K562 (cell line): ENCODE data around the gene PHF21B. TPM values are rescaled to one million over a fixed set of nuclear protein-coding genes. Genes with fewer than 3 reads are reported as not detected.

ENCODE experiments used
- ATAC-seq: fragments of 200-7000 bp; cut with Tn5 transposase; 3 replicates; pipeline ENCODE4 v1.9.1; 2020; ENCODE audit warnings: moderate library complexity
- BruUV-seq: library from RNA; stranded (reverse); fragments of 400-500 nt; replicated peaks from 2 replicates; lab custom pipeline; 2021; lab: Mats Ljungman, UMichigan
- CTCF ChIA-PET: fragments of 300-600 bp; formaldehyde crosslinking; extraction: SDS; loops from one replicate; lab custom pipeline; 2021; ENCODE audit warnings: low intra/inter-chr PET ratio; lab: Yijun Ruan, JAX
- POLR2A ChIA-PET: fragments of 300-600, 350-650 bp; sonication (Branson Sonifier 250); formaldehyde crosslinking; extraction: SDS; loops from one replicate; lab custom pipeline; 2021; ENCODE audit warnings: antibody characterized with exemption, inconsistent platforms; lab: Yijun Ruan, JAX
- DNase-seq, 4 experiments: peaks; one replicate each; pipeline versions ENCODE4 v3.0.0 to v3.0.0-alpha.2; 2011 to 2018; ENCODE audit warnings: low spot score in 3 of 4, mixed read lengths in 3 of 4; ENCODE audit errors: extremely low read depth in 1 of 4
- FAIRE-seq: peaks from 2 replicates; lab custom pipeline; 2011; peaks lifted over from hg19 to GRCh38; lab: Jason Lieb, UNC
- H2AFZ ChIP-seq: 2 replicates; pipeline ENCODE4 v1.6.0; 2011; ENCODE audit warnings: low read depth, low read length, control low read depth, inconsistent platforms
- H3K27ac ChIP-seq: fragments of 200-600 bp; 3 replicates; pipeline ENCODE4 v1.8.0; 2011; ENCODE audit warnings: low read depth, mild to moderate bottlenecking, control low read depth, inconsistent platforms, low read length, moderate library complexity, mixed read lengths; ENCODE audit errors: extremely low read depth
- H3K27me3 ChIP-seq, 2 experiments: fragments of 300-600 bp in 1 of 2; 2 replicates in 1 of 2; 3 replicates in 1 of 2; pipeline versions ENCODE4 v1.6.0 to v1.8.0; 2011; ENCODE audit warnings: inconsistent platforms in 2 of 2, low read length in 2 of 2, mild to moderate bottlenecking in 1 of 2, mixed read lengths in 1 of 2, moderate library complexity in 1 of 2; ENCODE audit not compliant: control insufficient read depth in 2 of 2, insufficient read depth in 2 of 2
- H3K36me3 ChIP-seq: fragments of 300-600 bp; 3 replicates; pipeline ENCODE4 v1.8.0; 2011; ENCODE audit warnings: mild to moderate bottlenecking, low read length, inconsistent platforms; ENCODE audit not compliant: control insufficient read depth, insufficient read depth
- H3K4me1 ChIP-seq, 2 experiments: fragments of 200-600 bp in 1 of 2; replicated peaks in 1 of 2; 2 replicates in 1 of 2; 3 replicates in 1 of 2; pipeline versions ENCODE4 v1.5.1 to v1.8.0; 2011; ENCODE audit warnings: inconsistent platforms in 2 of 2, low read length in 2 of 2, mild to moderate bottlenecking in 1 of 2, mixed read lengths in 1 of 2, moderate library complexity in 1 of 2; ENCODE audit not compliant: control insufficient read depth in 2 of 2, insufficient read depth in 2 of 2
- H3K4me2 ChIP-seq: 2 replicates; pipeline ENCODE4 v1.6.1; 2011; ENCODE audit warnings: low read length, control low read depth, inconsistent platforms, mixed read lengths; ENCODE audit not compliant: insufficient read depth
- H3K4me3 ChIP-seq: fragments of 200-600 bp; sonication (generic), shearing (Covaris generic); 2 replicates; pipeline ENCODE4 v1.5.1; 2016; ENCODE audit warnings: control low read depth, inconsistent platforms
- H3K79me2 ChIP-seq: fragments of 200-600 bp; 3 replicates; pipeline ENCODE4 v1.8.0; 2011; ENCODE audit warnings: low read length, inconsistent platforms; ENCODE audit not compliant: control insufficient read depth, insufficient read depth
- H3K9ac ChIP-seq, 2 experiments: 2 replicates each; pipeline versions ENCODE4 v1.6.0 to v1.6.1; 2011; ENCODE audit warnings: low read depth in 2 of 2, low read length in 2 of 2, control low read depth in 1 of 2, inconsistent platforms in 1 of 2, mild to moderate bottlenecking in 1 of 2, mixed read lengths in 1 of 2; ENCODE audit not compliant: insufficient read depth in 1 of 2
- H3K9me1 ChIP-seq: one replicate; pipeline ENCODE4 v1.6.0; 2011; ENCODE audit warnings: inconsistent platforms, mild to moderate bottlenecking, low read length, moderate library complexity; ENCODE audit not compliant: control insufficient read depth, insufficient read depth
- H3K9me3 ChIP-seq: replicated peaks from 2 replicates; pipeline ENCODE4 v1.5.1; 2011; ENCODE audit warnings: low read depth, low read length, inconsistent platforms; ENCODE audit not compliant: control insufficient read depth, insufficient read depth
- H4K20me1 ChIP-seq: replicated peaks from 2 replicates; pipeline ENCODE4 v1.6.1; 2011; ENCODE audit warnings: low read length, inconsistent platforms, mixed read lengths; ENCODE audit not compliant: control insufficient read depth, insufficient read depth
- BACH1 ChIP-seq: fragments of 200-800 bp; sonication (Bioruptor generic); IDR thresholded peaks from 2 replicates; pipeline ENCODE4 v1.6.1; 2016; ENCODE audit warnings: missing genetic modification characterization, missing compliant biosample characterization
- CSDE1 ChIP-seq, 2 experiments: fragments of 450-650 bp; IDR thresholded peaks; 2 replicates each; pipeline ENCODE4 v1.6.1; 2016; ENCODE audit warnings: mild to moderate bottlenecking in 1 of 2
- JUND ChIP-seq, 2 experiments: IDR thresholded peaks; 2 replicates in 1 of 2; 3 replicates in 1 of 2; pipeline ENCODE4 v1.6.1; 2011; ENCODE audit warnings: borderline replicate concordance in 2 of 2, low read depth in 2 of 2, low read length in 2 of 2, improper control_type of control experiment in 1 of 2, missing biosample characterization in 1 of 2, missing genetic modification characterization in 1 of 2, missing genetic modification reagents in 1 of 2
- PHF20 ChIP-seq: fragments of 450-650 bp; IDR thresholded peaks from 2 replicates; pipeline ENCODE4 v1.6.1; 2018; ENCODE audit not compliant: partially characterized antibody
- POLR3A ChIP-seq: IDR thresholded peaks from 2 replicates; pipeline ENCODE4 v1.6.1; 2011; ENCODE audit warnings: borderline replicate concordance, mild to moderate bottlenecking, moderate library complexity; ENCODE audit not compliant: insufficient read length, insufficient read depth; ENCODE audit errors: extremely low read depth
- SMC3 ChIP-seq: conservative IDR thresholded peaks from 2 replicates; pipeline ENCODE4 v1.6.1; 2011; ENCODE audit warnings: low read depth, low read length, improper control_type of control experiment; ENCODE audit not compliant: insufficient read depth
- TAF9B ChIP-seq: fragments of 450-650 bp; IDR thresholded peaks from 2 replicates; pipeline ENCODE4 v1.6.1; 2018; ENCODE audit warnings: mild to moderate bottlenecking; ENCODE audit not compliant: partially characterized antibody
- XRCC4 ChIP-seq: IDR thresholded peaks from one replicate; pipeline ENCODE4 v1.6.1; 2011; ENCODE audit not compliant: insufficient read depth, insufficient read length; ENCODE audit errors: extremely low read depth
- ZNF766 ChIP-seq: fragments of 200-800 bp; sonication (Bioruptor generic); conservative IDR thresholded peaks from 2 replicates; pipeline ENCODE4 v1.6.1; 2016; ENCODE audit warnings: missing genetic modification characterization, missing compliant biosample characterization
- WGBS: fragments of 100-300 bp; shearing (Covaris generic); methylation state at CpG from one replicate; pipeline ENCODE4 v1.1.6; 2016; ENCODE audit warnings: low coverage, mixed read lengths; ENCODE audit not compliant: insufficient coverage; ENCODE audit errors: missing lambda C conversion rate; 5-methylcytosine and 5-hydroxymethylcytosine counted together
- in situ Hi-C: fragments of 300-500 bp; cut with MboI; formaldehyde crosslinking; loops from 4 replicates; pipeline ENCODE4 v1.15.0; 2018; ENCODE audit warnings: inconsistent platforms, mixed read lengths
- intact Hi-C: fragments of 100-400 bp; cut with micrococcal nuclease; formaldehyde crosslinking; loops from 2 replicates; pipeline ENCODE4 v1.14.2; 2022
- polyA plus RNA-seq, 8 experiments: library from polyadenylated mRNA; depleted of rRNA in 4 of 8; stranded (reverse) in 5 of 8; unstranded in 3 of 8; fragments of >200 nt; fragmentation: Nextera tagmentation in 2 of 8; fragmentation: Illumina TruSeq in 1 of 8; extraction: Ambion mirVana in 2 of 8; extraction: Trizol in 1 of 8; gene quantifications; 2 replicates each; pipeline versions ENCODE4 v1.2.1 to v1.2.3, GENCODE V29; 2011 to 2014; ENCODE audit warnings: inconsistent platforms in 1 of 8, missing spikeins in 1 of 8
- total RNA-seq, 7 experiments: library from RNA; depleted of rRNA in 6 of 7; stranded (reverse); fragments of >200 nt in 6 of 7; fragmentation: Illumina TruSeq in 2 of 7; extraction: Trizol in 2 of 7; gene quantifications; 2 replicates each; pipeline versions ENCODE4 v1.2.1 to v1.2.3, GENCODE V29; 2011 to 2021; ENCODE audit warnings: low replicate concordance in 1 of 7
- TF ChIP-seq, protein P1 (sequence below): fragments of 250-450 bp; sonication (Bioruptor Pico); IDR thresholded peaks from 2 replicates; pipeline ENCODE4 v1.8.0; 2022; ENCODE audit warnings: inconsistent platforms, mild to moderate bottlenecking, moderate library complexity, borderline replicate concordance
- TF ChIP-seq, protein P2 (sequence below): fragments of 250-450 bp; sonication (Bioruptor Pico); IDR thresholded peaks from 2 replicates; pipeline ENCODE4 v1.8.0; 2021; ENCODE audit warnings: moderate library complexity, mild to moderate bottlenecking, inconsistent platforms
- TF ChIP-seq, protein P3 (sequence below), 2 experiments: IDR thresholded peaks in 1 of 2; conservative IDR thresholded peaks in 1 of 2; 2 replicates each; pipeline ENCODE4 v1.6.1; 2016; ENCODE audit warnings: low read depth in 2 of 2, mild to moderate bottlenecking in 1 of 2, missing compliant biosample characterization in 1 of 2, missing genetic modification characterization in 1 of 2, moderate library complexity in 1 of 2
- TF ChIP-seq, protein P4 (sequence below), 2 experiments: fragments of 450-650 bp in 1 of 2; sonication (generic) in 1 of 2; formaldehyde crosslinking in 1 of 2; IDR thresholded peaks in 1 of 2; conservative IDR thresholded peaks in 1 of 2; 2 replicates each; pipeline versions ENCODE4 v1.6.1 to v1.8.1; 2016 to 2023; ENCODE audit warnings: mild to moderate bottlenecking in 2 of 2, moderate library complexity in 2 of 2, inconsistent platforms in 1 of 2, missing genetic modification reagents in 1 of 2

PHF21B gene
- total and polyA plus RNA-seq, 9 of the 15 experiments (the other 6 are each of a cell fraction or from before 2014, with no cell fraction given) = 0.04 TPM; not detected in 8

GRCh38 chr22:44929359-44930015 lies 80.3 kb downstream of the PHF21B start:
- no peaks in the 10 kb centered on the region for H3K9me3 ChIP-seq
- FAIRE-seq (no peak), DNase-seq (no peak), ATAC-seq (no peak)
- H3K27ac ChIP-seq = no peak overlapping the region
- no TSS peak for BruUV-seq
- H2AFZ ChIP-seq = no peak overlapping the region
- intact Hi-C loops = no loop called here
- ChIA-PET POLR2A (no interaction called here), CTCF (no interaction called here)
- H3K36me3 ChIP-seq = no peaks in the 10 kb centered on the region
- no peak overlapping the region for H3K9ac ChIP-seq
- no peaks in the 10 kb centered on the region for H3K9me1 ChIP-seq
- H3K4me3 ChIP-seq = no peak overlapping the region
- no peaks in the 10 kb centered on the region for H3K79me2 ChIP-seq
- H3K27me3 ChIP-seq = peaks cover 10 to 76% of the 10 kb centered on the region in 2 experiments; a peak in 4 of 5 replicates
- in situ Hi-C loops = no loop called here
- H4K20me1 ChIP-seq = no peaks in the 10 kb centered on the region; the same call in 1 of the 2 replicates
- WGBS = 3% methylated on average over 13 of the region's 18 CpGs
- H3K4me1 ChIP-seq = no peaks in the 10 kb centered on the region
- H3K4me2 ChIP-seq = no peak overlapping the region
- no peak for TF ChIP-seq JUND (IDR thresholded peaks at IDR 0.05; ENCODE audit: borderline replicate concordance, low read depth, low read length)
- TF ChIP-seq JUND (tag; IDR thresholded peaks at IDR 0.05; ENCODE audit: borderline replicate concordance, low read depth, low read length) = no peak
- TF ChIP-seq PHF20 = no peak
- TF ChIP-seq, protein P1, sequence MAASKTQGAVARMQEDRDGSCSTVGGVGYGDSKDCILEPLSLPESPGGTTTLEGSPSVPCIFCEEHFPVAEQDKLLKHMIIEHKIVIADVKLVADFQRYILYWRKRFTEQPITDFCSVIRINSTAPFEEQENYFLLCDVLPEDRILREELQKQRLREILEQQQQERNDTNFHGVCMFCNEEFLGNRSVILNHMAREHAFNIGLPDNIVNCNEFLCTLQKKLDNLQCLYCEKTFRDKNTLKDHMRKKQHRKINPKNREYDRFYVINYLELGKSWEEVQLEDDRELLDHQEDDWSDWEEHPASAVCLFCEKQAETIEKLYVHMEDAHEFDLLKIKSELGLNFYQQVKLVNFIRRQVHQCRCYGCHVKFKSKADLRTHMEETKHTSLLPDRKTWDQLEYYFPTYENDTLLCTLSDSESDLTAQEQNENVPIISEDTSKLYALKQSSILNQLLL (CRISPR knock-in tag) = no peak
- TF ChIP-seq BACH1 (tag) = no peak
- no peak for TF ChIP-seq CSDE1 (IDR thresholded peaks at IDR 0.05)
- TF ChIP-seq TAF9B = no peak
- TF ChIP-seq, protein P2, sequence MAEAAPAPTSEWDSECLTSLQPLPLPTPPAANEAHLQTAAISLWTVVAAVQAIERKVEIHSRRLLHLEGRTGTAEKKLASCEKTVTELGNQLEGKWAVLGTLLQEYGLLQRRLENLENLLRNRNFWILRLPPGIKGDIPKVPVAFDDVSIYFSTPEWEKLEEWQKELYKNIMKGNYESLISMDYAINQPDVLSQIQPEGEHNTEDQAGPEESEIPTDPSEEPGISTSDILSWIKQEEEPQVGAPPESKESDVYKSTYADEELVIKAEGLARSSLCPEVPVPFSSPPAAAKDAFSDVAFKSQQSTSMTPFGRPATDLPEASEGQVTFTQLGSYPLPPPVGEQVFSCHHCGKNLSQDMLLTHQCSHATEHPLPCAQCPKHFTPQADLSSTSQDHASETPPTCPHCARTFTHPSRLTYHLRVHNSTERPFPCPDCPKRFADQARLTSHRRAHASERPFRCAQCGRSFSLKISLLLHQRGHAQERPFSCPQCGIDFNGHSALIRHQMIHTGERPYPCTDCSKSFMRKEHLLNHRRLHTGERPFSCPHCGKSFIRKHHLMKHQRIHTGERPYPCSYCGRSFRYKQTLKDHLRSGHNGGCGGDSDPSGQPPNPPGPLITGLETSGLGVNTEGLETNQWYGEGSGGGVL (CRISPR knock-in tag) = no peak
- TF ChIP-seq, protein P3, sequence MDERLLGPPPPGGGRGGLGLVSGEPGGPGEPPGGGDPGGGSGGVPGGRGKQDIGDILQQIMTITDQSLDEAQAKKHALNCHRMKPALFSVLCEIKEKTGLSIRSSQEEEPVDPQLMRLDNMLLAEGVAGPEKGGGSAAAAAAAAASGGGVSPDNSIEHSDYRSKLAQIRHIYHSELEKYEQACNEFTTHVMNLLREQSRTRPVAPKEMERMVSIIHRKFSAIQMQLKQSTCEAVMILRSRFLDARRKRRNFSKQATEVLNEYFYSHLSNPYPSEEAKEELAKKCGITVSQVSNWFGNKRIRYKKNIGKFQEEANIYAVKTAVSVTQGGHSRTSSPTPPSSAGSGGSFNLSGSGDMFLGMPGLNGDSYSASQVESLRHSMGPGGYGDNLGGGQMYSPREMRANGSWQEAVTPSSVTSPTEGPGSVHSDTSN (CRISPR knock-in tag; IDR thresholded peaks at IDR 0.05; ENCODE audit: low read depth) = no peak
- TF ChIP-seq, protein P3 (tag; conservative IDR thresholded peaks at IDR 0.05; ENCODE audit: low read depth) = no peak
- no peak for TF ChIP-seq ZNF766 (CRISPR knock-in tag)
- no peak for TF ChIP-seq SMC3
- TF ChIP-seq POLR3A = no peak
- TF ChIP-seq, protein P4, sequence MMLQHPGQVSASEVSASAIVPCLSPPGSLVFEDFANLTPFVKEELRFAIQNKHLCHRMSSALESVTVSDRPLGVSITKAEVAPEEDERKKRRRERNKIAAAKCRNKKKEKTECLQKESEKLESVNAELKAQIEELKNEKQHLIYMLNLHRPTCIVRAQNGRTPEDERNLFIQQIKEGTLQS (IDR thresholded peaks at IDR 0.05) = no peak
- TF ChIP-seq, protein P4 (CRISPR knock-in tag; conservative IDR thresholded peaks at IDR 0.05) = no peak
- no peak for TF ChIP-seq XRCC4
